Adipose tissue (tissue), 3 donors: ENCODE measurements around the gene HPS3. TPM values are rescaled to one million over a fixed set of nuclear protein-coding genes. Genes with fewer than 3 reads are reported as not detected.
"Not testable (repeated sequence)": the region's sequence is repeated elsewhere in the genome, so short reads cannot be mapped to it uniquely, and the experiment has no call there.

Experiments used
- H3K27ac ChIP-seq: one replicate; pipeline ENCODE4 v1.5.1; 2013; ENCODE audit warnings: low read depth, low read length
- WGBS, 3 donors: extraction: QIAGEN DNeasy Blood & Tissue Kit; methylation state at CpG; one replicate each; pipeline ENCODE4 v1.1.7; 2013; 5-methylcytosine and 5-hydroxymethylcytosine counted together
- polyA plus RNA-seq, 3 donors: library from polyadenylated mRNA; stranded (reverse); fragments of 200-250 nt; gene quantifications; one replicate each; pipeline ENCODE4 v1.2.3, GENCODE V29; 2013
- donor health status: healthy with polysubstance abuse.
- donor health status: Bipolar disorder and iron deficiency.
- donor health status: healthy.

Gene HPS3
- polyA plus RNA-seq, 3 donors = 6.3 to 9.1 (median 6.4) TPM

GRCh38 chr3:149216193-149216869 is 86.9 kb downstream of the HPS3 start:
- H3K27ac ChIP-seq = no peak overlapping the region
- 57 to 74% (median 72%) methylated on average over 4 of the region's 4 CpGs for WGBS, 3 donors

- 91 to 96% (median 94%) methylated on average over 5 of the region's 5 CpGs for WGBS, 3 donors
- H3K27ac ChIP-seq = no peak overlapping the region
These were observed 87.9 kb downstream of the HPS3 start for GRCh38 chr3:149217347-149217746.

- 92 to 98% (median 97%) methylated on average over 1 of the region's 1 CpG for WGBS, 3 donors
- not testable (repeated sequence) for H3K27ac ChIP-seq
These were observed 90.1 kb downstream of the HPS3 start for GRCh38 chr3:149219380-149220121.

GRCh38 chr3:149221783-149222517 is 92.5 kb downstream of the HPS3 start, which contains the start of gene CP:
Gene CP, minus strand, starts transcription at chr3:149221829. Its CDS starts 37 bp downstream, at chr3:149221792.
- WGBS, 3 donors = 25 to 63% (median 45%) methylated on average over 3 of the region's 3 CpGs

More at GRCh38 chr3:149221783-149222517, 92.5 kb downstream of the HPS3 start, which contains the start of gene CP:
- no peak within 1 kb of the TSS for H3K27ac ChIP-seq

Other genes starting within 250 kb of the HPS3 start
- gene GYG1, start 138.1 kb upstream of the HPS3 start, polyA plus RNA-seq = 10 to 100 TPM; 28.8 to 53.1 (median 33.8) TPM
- gene HLTF, start 43.1 kb upstream of the HPS3 start, polyA plus RNA-seq = 1 to 10 TPM; 4.7 to 6.4 (median 5.3) TPM
- gene CP, start 92.2 kb downstream of the HPS3 start, polyA plus RNA-seq = 10 to 100 TPM in 1 of 3 donors, 1 to 10 TPM in 2; 2.5 to 11.6 (median 5.2) TPM
- 10 to 100 TPM in 1 of 3 donors, 1 to 10 TPM in 2; 4.2 to 25.1 (median 5.4) TPM for gene TM4SF18, start 204.0 kb downstream of the HPS3 start, polyA plus RNA-seq
- 100 to 1,000 TPM in 2 of 3 donors, 10 to 100 TPM in 1; 73.9 to 379 (median 131) TPM for gene TM4SF1, start 248.0 kb downstream of the HPS3 start, polyA plus RNA-seq